Measurements from ENCODE around the gene TTC34.

Gene TTC34

GRCh38 chr1:2785631-2786328, 15.7 kb downstream of the TTC34 start:
- H3K4me3 ChIP-seq (ENCODE audit: low read depth, low read length): no peak overlapping the region
- no peak for TF ChIP-seq CTCF (IDR thresholded peaks at IDR 0.05; ENCODE audit: low read depth, low read length)

DNA sequence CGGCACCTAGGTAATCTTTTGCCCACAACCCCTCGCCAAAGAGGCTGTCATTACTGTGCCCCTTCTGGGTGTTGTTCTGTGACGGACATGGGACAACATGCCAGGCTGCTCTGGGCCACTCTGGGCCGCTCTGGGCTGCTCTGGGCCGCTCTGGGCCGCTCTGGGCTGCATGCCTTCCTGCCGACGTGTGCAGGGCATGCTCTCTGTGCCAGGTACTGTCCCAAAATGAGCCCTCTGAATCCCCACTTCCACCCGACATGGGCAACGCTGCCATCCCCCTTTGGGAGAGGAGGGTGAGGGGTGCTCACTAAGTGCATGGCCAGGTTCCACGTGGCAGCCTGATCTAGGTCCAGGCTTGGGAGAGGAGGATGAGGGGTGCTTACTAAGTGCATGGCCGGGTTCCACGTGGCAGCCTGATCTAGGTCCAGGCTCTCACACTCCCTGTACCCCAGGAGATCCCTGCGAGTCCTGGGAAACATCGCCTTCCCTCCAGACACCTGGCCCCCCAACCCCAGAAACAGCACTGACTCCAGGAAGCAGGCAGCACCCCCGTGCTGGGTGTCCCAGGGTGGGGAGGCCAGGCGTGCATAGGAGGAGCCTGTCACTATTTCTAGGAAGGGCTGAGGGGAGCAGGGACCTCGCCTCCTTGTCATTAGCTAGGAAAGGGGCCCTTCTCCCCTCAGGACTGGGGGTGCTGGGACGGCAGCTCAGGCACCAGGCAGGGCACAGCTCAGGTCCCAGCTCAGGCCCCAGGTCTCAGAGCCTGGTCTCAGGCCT, 16.5 kb downstream of the TTC34 start:
- no peak for TF ChIP-seq CTCF (IDR thresholded peaks at IDR 0.05; ENCODE audit: low read depth, low read length)
- H3K4me3 ChIP-seq (ENCODE audit: low read depth, low read length): no peak overlapping the region

- no peak for TF ChIP-seq CTCF (IDR thresholded peaks at IDR 0.05; ENCODE audit: low read depth, low read length)
- no peak overlapping the region for H3K4me3 ChIP-seq (ENCODE audit: low read depth, low read length)
Measured at GRCh38 chr1:2783435-2784397, 17.8 kb downstream of the TTC34 start.

- no peak overlapping the region for H3K4me3 ChIP-seq (ENCODE audit: low read depth, low read length)
Measured at GRCh38 chr1:2783069-2783434, 18.4 kb downstream of the TTC34 start.

DNA sequence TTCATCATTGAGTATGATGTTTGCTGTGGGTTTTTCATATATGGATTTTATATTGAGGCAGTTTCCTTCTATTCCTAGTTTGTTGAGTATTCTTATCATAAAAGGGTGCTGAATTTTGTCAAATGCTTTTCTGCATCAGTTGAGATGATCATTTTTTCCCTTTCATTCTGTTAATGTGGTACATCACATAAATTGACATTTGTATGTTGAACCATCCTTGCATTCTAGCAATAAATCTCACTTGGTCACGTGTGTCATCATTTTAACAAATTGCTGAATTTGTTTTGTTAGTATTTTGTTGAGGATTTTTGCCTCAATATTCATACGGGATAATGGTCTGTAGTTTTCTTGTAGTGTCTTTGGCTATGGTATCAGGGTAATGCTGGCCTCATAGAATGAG, 19.9 kb downstream of the TTC34 start:
- TF ChIP-seq CTCF (IDR thresholded peaks at IDR 0.05; ENCODE audit: low read depth, low read length): no peak
- no peak overlapping the region for H3K4me3 ChIP-seq (ENCODE audit: low read depth, low read length)

More at GRCh38 chr1:2783069-2783434, 18.4 kb downstream of the TTC34 start:
- TF ChIP-seq CTCF (IDR thresholded peaks at IDR 0.05; ENCODE audit: low read depth, low read length): no peak

- TF ChIP-seq CTCF (IDR thresholded peaks at IDR 0.05; ENCODE audit: low read depth, low read length): no peak
- H3K4me3 ChIP-seq (ENCODE audit: low read depth, low read length): no peak overlapping the region
Measured at GRCh38 chr1:2778220-2778592, 23.3 kb downstream of the TTC34 start.
